Activated T-cell treated with anti-CD3 and anti-CD28 coated beads, Interleukin-2, amount 50 U/mL, for 24 hours (primary cell): Measurements from ENCODE around the gene NUDCD2.
A peak's percentile ranks its signal among the peaks of the same experiment; 100 is the strongest.

Experiments used
- DNase-seq: peaks from one replicate; pipeline ENCODE4 v3.0.0-alpha.2; 2020
- H3K27ac Mint-ChIP-seq: 2 replicates; pipeline ENCODE4 v1.8.0; 2020; ENCODE audit warnings: mild to moderate bottlenecking, mixed read lengths
- H3K27me3 Mint-ChIP-seq: 2 replicates; pipeline ENCODE4 v1.8.0; 2020; ENCODE audit warnings: mixed read lengths
- H3K36me3 Mint-ChIP-seq: 2 replicates; pipeline ENCODE4 v1.8.0; 2020; ENCODE audit warnings: low read depth, mixed read lengths
- H3K4me1 Mint-ChIP-seq: 2 replicates; pipeline ENCODE4 v1.8.0; 2020; ENCODE audit warnings: low read depth, mixed read lengths
- H3K4me3 Mint-ChIP-seq: 2 replicates; pipeline ENCODE4 v1.8.0; 2020; ENCODE audit warnings: mild to moderate bottlenecking, moderate library complexity, mixed read lengths
- H3K9me3 Mint-ChIP-seq: 2 replicates; pipeline ENCODE4 v1.8.0; 2020; ENCODE audit warnings: mixed read lengths

Gene NUDCD2

GRCh38 chr5:163453705-163454104 is 6.2 kb downstream of the NUDCD2 start:
- H3K4me3 Mint-ChIP-seq: no peak overlapping the region

GRCh38 chr5:163451489-163451888 is 8.4 kb downstream of the NUDCD2 start:
- Mint-ChIP-seq H3K36me3 (peaks cover 89% of the 10 kb centered on the region), H3K27ac (no peak overlapping the region), H3K9me3 (no peaks in the 10 kb centered on the region), H3K4me1 (peaks cover 16% of the 10 kb centered on the region), H3K4me3 (no peak overlapping the region), H3K27me3 (no peaks in the 10 kb centered on the region)
- DNase-seq: no peak

More at GRCh38 chr5:163453705-163454104, 6.2 kb downstream of the NUDCD2 start:
- no peaks in the 10 kb centered on the region for H3K9me3 Mint-ChIP-seq
- H3K27ac Mint-ChIP-seq: no peak overlapping the region
- peaks cover 78% of the 10 kb centered on the region for H3K36me3 Mint-ChIP-seq
- H3K27me3 Mint-ChIP-seq: no peaks in the 10 kb centered on the region
- peaks cover 24% of the 10 kb centered on the region for H3K4me1 Mint-ChIP-seq
- no peak for DNase-seq

GRCh38 chr5:163448491-163448890 is 11.4 kb downstream of the NUDCD2 start:
- DNase-seq: no peak
- no peak overlapping the region for H3K4me3 Mint-ChIP-seq
- no peaks in the 10 kb centered on the region for H3K9me3 Mint-ChIP-seq
- H3K36me3 Mint-ChIP-seq: peaks cover 91% of the 10 kb centered on the region
- H3K27me3 Mint-ChIP-seq: no peaks in the 10 kb centered on the region
- peak overlapping the region; percentile 24 for H3K27ac Mint-ChIP-seq
- H3K4me1 Mint-ChIP-seq: peaks cover 6% of the 10 kb centered on the region

GRCh38 chr5:163447875-163448274 is 12.0 kb downstream of the NUDCD2 start:
- H3K27ac Mint-ChIP-seq: no peak overlapping the region
- H3K36me3 Mint-ChIP-seq: peaks cover 93% of the 10 kb centered on the region
- H3K4me1 Mint-ChIP-seq: peaks cover 6% of the 10 kb centered on the region
- H3K9me3 Mint-ChIP-seq: no peaks in the 10 kb centered on the region
- H3K4me3 Mint-ChIP-seq: no peak overlapping the region
- no peak for DNase-seq
- H3K27me3 Mint-ChIP-seq: no peaks in the 10 kb centered on the region

GRCh38 chr5:163447191-163447590 is 12.7 kb downstream of the NUDCD2 start:
- Mint-ChIP-seq H3K27ac (peak overlapping the region; percentile 50), H3K36me3 (peaks cover 93% of the 10 kb centered on the region)

GRCh38 chr5:163445345-163445744 is 14.6 kb downstream of the NUDCD2 start:
- Mint-ChIP-seq H3K9me3 (no peaks in the 10 kb centered on the region), H3K36me3 (peaks cover 93% of the 10 kb centered on the region), H3K27me3 (no peaks in the 10 kb centered on the region), H3K4me3 (no peak overlapping the region), H3K27ac (no peak overlapping the region), H3K4me1 (peaks cover 15% of the 10 kb centered on the region)
- DNase-seq: no peak

More at GRCh38 chr5:163447191-163447590, 12.7 kb downstream of the NUDCD2 start:
- H3K9me3 Mint-ChIP-seq: no peaks in the 10 kb centered on the region
- H3K4me1 Mint-ChIP-seq: peaks cover 6% of the 10 kb centered on the region
- no peak for DNase-seq
- no peaks in the 10 kb centered on the region for H3K27me3 Mint-ChIP-seq
- no peak overlapping the region for H3K4me3 Mint-ChIP-seq

GRCh38 chr5:163444526-163444925 is 15.4 kb downstream of the NUDCD2 start:
- DNase-seq: no peak

GRCh38 chr5:163440954-163441353 is 18.9 kb downstream of the NUDCD2 start:
- Mint-ChIP-seq H3K9me3 (no peaks in the 10 kb centered on the region), H3K27ac (peak overlapping the region; percentile 59), H3K36me3 (peaks cover 82% of the 10 kb centered on the region), H3K4me1 (peaks cover 43% of the 10 kb centered on the region), H3K4me3 (no peak overlapping the region), H3K27me3 (no peaks in the 10 kb centered on the region)
- no peak for DNase-seq

More at GRCh38 chr5:163444526-163444925, 15.4 kb downstream of the NUDCD2 start:
- H3K4me1 Mint-ChIP-seq: peaks cover 21% of the 10 kb centered on the region
- no peak overlapping the region for H3K27ac Mint-ChIP-seq
- H3K4me3 Mint-ChIP-seq: no peak overlapping the region
- H3K9me3 Mint-ChIP-seq: no peaks in the 10 kb centered on the region
- H3K27me3 Mint-ChIP-seq: no peaks in the 10 kb centered on the region
- peaks cover 97% of the 10 kb centered on the region for H3K36me3 Mint-ChIP-seq

GRCh38 chr5:163439092-163439425 is 20.8 kb downstream of the NUDCD2 start:
- H3K9me3 Mint-ChIP-seq: no peaks in the 10 kb centered on the region
- peaks cover 45% of the 10 kb centered on the region for H3K4me1 Mint-ChIP-seq
- no peaks in the 10 kb centered on the region for H3K27me3 Mint-ChIP-seq
- DNase-seq: no peak
- peak overlapping the region; percentile 87 for H3K4me3 Mint-ChIP-seq
- peak overlapping the region; percentile 91 for H3K27ac Mint-ChIP-seq
- peaks cover 64% of the 10 kb centered on the region for H3K36me3 Mint-ChIP-seq

GRCh38 chr5:163437309-163438182 is 22.4 kb downstream of the NUDCD2 start, which contains the start of gene CCNG1:
Gene CCNG1, plus strand, starts transcription at chr5:163437595. Its CDS starts 1,662 bp downstream, at chr5:163439257.
- Mint-ChIP-seq H3K9me3 (no peaks in the 10 kb centered on the region), H3K27me3 (no peaks in the 10 kb centered on the region), H3K27ac (peak within 1 kb of the TSS; percentile 91), H3K4me3 (peak within 1 kb of the TSS; percentile 87), H3K4me1 (peaks cover 45% of the 10 kb centered on the region), H3K36me3 (peaks cover 49% of the 10 kb centered on the region)
- peak; percentile 89 for DNase-seq

- Mint-ChIP-seq H3K9me3 (no peaks in the 10 kb centered on the region), H3K27me3 (no peaks in the 10 kb centered on the region), H3K27ac (peak overlapping the region; percentile 91), H3K4me3 (peak overlapping the region; percentile 87), H3K4me1 (peaks cover 45% of the 10 kb centered on the region), H3K36me3 (peaks cover 43% of the 10 kb centered on the region)
- DNase-seq: no peak
Observed at GRCh38 chr5:163437011-163437308, 22.9 kb downstream of the NUDCD2 start.

- peaks cover 39% of the 10 kb centered on the region for H3K36me3 Mint-ChIP-seq
- peaks cover 45% of the 10 kb centered on the region for H3K4me1 Mint-ChIP-seq
- DNase-seq: no peak
- H3K27me3 Mint-ChIP-seq: no peaks in the 10 kb centered on the region
- H3K4me3 Mint-ChIP-seq: peak overlapping the region; percentile 87
- H3K9me3 Mint-ChIP-seq: no peaks in the 10 kb centered on the region
- peak overlapping the region; percentile 91 for H3K27ac Mint-ChIP-seq
Observed at GRCh38 chr5:163436515-163436914, 23.4 kb downstream of the NUDCD2 start.

- no peak for DNase-seq
Observed at GRCh38 chr5:163434401-163434866, 25.5 kb downstream of the NUDCD2 start.

GRCh38 chr5:163433271-163433670 is 26.6 kb downstream of the NUDCD2 start:
- no peak overlapping the region for H3K4me3 Mint-ChIP-seq
- DNase-seq: no peak
- H3K9me3 Mint-ChIP-seq: no peaks in the 10 kb centered on the region
- peaks cover 16% of the 10 kb centered on the region for H3K4me1 Mint-ChIP-seq
- peaks cover 8% of the 10 kb centered on the region for H3K36me3 Mint-ChIP-seq
- no peaks in the 10 kb centered on the region for H3K27me3 Mint-ChIP-seq
- H3K27ac Mint-ChIP-seq: no peak overlapping the region

More at GRCh38 chr5:163434401-163434866, 25.5 kb downstream of the NUDCD2 start:
- Mint-ChIP-seq H3K36me3 (peaks cover 18% of the 10 kb centered on the region), H3K27ac (no peak overlapping the region), H3K9me3 (no peaks in the 10 kb centered on the region), H3K4me3 (no peak overlapping the region), H3K4me1 (peaks cover 28% of the 10 kb centered on the region), H3K27me3 (no peaks in the 10 kb centered on the region)

GRCh38 chr5:163432544-163432943 is 27.4 kb downstream of the NUDCD2 start:
- no peak for DNase-seq
- H3K27ac Mint-ChIP-seq: no peak overlapping the region
- no peak overlapping the region for H3K4me3 Mint-ChIP-seq
- H3K27me3 Mint-ChIP-seq: no peaks in the 10 kb centered on the region
- peaks cover 1% of the 10 kb centered on the region for H3K36me3 Mint-ChIP-seq
- H3K4me1 Mint-ChIP-seq: peaks cover 14% of the 10 kb centered on the region
- no peaks in the 10 kb centered on the region for H3K9me3 Mint-ChIP-seq
